HepG2 (cell line): ENCODE measurements around the gene CCDC57. TPM values are rescaled to one million over a fixed set of nuclear protein-coding genes. Genes with fewer than 3 reads are reported as not detected.
A peak's percentile ranks its signal among the peaks of the same experiment; 100 is the strongest.

Experiments
- ADNP ChIP-seq: sonication (generic); formaldehyde crosslinking; IDR thresholded peaks from 2 replicates; pipeline ENCODE4 v1.4.0; 2020; ENCODE audit warnings: missing genetic modification reagents
- CENPT ChIP-seq: sonication (generic); formaldehyde crosslinking; IDR thresholded peaks from 2 replicates; pipeline ENCODE4 v1.8.0; 2022; ENCODE audit warnings: low read depth, mild to moderate bottlenecking, moderate library complexity, missing genetic modification reagents
- EEA1 ChIP-seq: sonication (generic); formaldehyde crosslinking; IDR thresholded peaks from 2 replicates; pipeline ENCODE4 v1.5.1; 2020; ENCODE audit warnings: mild to moderate bottlenecking, missing genetic modification reagents, borderline replicate concordance
- ELF3 ChIP-seq: IDR thresholded peaks from 2 replicates; pipeline ENCODE4 v1.6.1; 2016; ENCODE audit warnings: missing genetic modification reagents, missing compliant biosample characterization
- HIVEP1 ChIP-seq: sonication (generic); formaldehyde crosslinking; IDR thresholded peaks from 2 replicates; pipeline ENCODE4 v1.4.0; 2020; ENCODE audit warnings: mild to moderate bottlenecking, missing genetic modification reagents
- HNRNPUL1 ChIP-seq: fragments of 200-400 bp; formaldehyde crosslinking; IDR thresholded peaks from 2 replicates; pipeline ENCODE4 v1.6.1; 2017; ENCODE audit warnings: low read depth, mild to moderate bottlenecking, low read length, moderate library complexity
- HOXA7 ChIP-seq: sonication (generic); formaldehyde crosslinking; IDR thresholded peaks from 2 replicates; pipeline ENCODE4 v1.8.1; 2022; ENCODE audit warnings: mild to moderate bottlenecking, missing genetic modification reagents, moderate library complexity
- LBX2 ChIP-seq: sonication (generic); formaldehyde crosslinking; IDR thresholded peaks from 2 replicates; pipeline ENCODE4 v1.5.0; 2020; ENCODE audit warnings: missing genetic modification reagents, mild to moderate bottlenecking, borderline replicate concordance
- STAT5B ChIP-seq: sonication (generic); formaldehyde crosslinking; IDR thresholded peaks from 2 replicates; pipeline ENCODE4 v1.4.0; 2020; ENCODE audit warnings: missing genetic modification reagents
- TFDP2 ChIP-seq: sonication (generic); formaldehyde crosslinking; IDR thresholded peaks from 2 replicates; pipeline ENCODE4 v1.4.0; 2020; ENCODE audit warnings: missing genetic modification reagents
- ZHX2 ChIP-seq, 2 experiments: sonication (generic) in 1 of 2; formaldehyde crosslinking in 1 of 2; IDR thresholded peaks; 2 replicates each; pipeline versions ENCODE4 v1.6.1 to v1.9.0; 2014 to 2022; ENCODE audit warnings: antibody characterized with exemption in 1 of 2, borderline replicate concordance in 1 of 2, inconsistent platforms in 1 of 2, low read depth in 1 of 2, missing genetic modification reagents in 1 of 2
- ZNF253 ChIP-seq: sonication (generic); formaldehyde crosslinking; IDR thresholded peaks from 2 replicates; pipeline ENCODE4 v1.8.0; 2022; ENCODE audit warnings: mild to moderate bottlenecking, missing genetic modification reagents, borderline replicate concordance
- ZNF317 ChIP-seq: sonication (generic); formaldehyde crosslinking; IDR thresholded peaks from 2 replicates; pipeline ENCODE4 v1.5.0; 2020; ENCODE audit warnings: mild to moderate bottlenecking, missing genetic modification reagents
- ZNF335 ChIP-seq: sonication (generic); formaldehyde crosslinking; IDR thresholded peaks from 2 replicates; pipeline ENCODE4 v1.4.0; 2020; ENCODE audit warnings: missing genetic modification reagents
- ZNF614 ChIP-seq: IDR thresholded peaks from 2 replicates; pipeline ENCODE4 v1.6.1; 2018; ENCODE audit warnings: missing biosample characterization, missing genetic modification reagents, inconsistent platforms, borderline replicate concordance
- ZNF619 ChIP-seq: sonication (generic); formaldehyde crosslinking; IDR thresholded peaks from 2 replicates; pipeline ENCODE4 v1.4.0; 2020; ENCODE audit warnings: mild to moderate bottlenecking, missing genetic modification reagents
- ZNF652 ChIP-seq: IDR thresholded peaks from 2 replicates; pipeline ENCODE4 v1.6.1; 2016; ENCODE audit warnings: low read depth, borderline replicate concordance
- ZNF713 ChIP-seq: sonication (generic); formaldehyde crosslinking; IDR thresholded peaks from 2 replicates; pipeline ENCODE4 v1.4.0; 2020; ENCODE audit warnings: mild to moderate bottlenecking, missing genetic modification reagents
- ZNF780A ChIP-seq: sonication (generic); formaldehyde crosslinking; IDR thresholded peaks from 2 replicates; pipeline ENCODE4 v1.8.0; 2022; ENCODE audit warnings: mild to moderate bottlenecking, missing genetic modification reagents, moderate library complexity
- ZNF781 ChIP-seq: sonication (generic); formaldehyde crosslinking; IDR thresholded peaks from 2 replicates; pipeline ENCODE4 v1.5.1; 2020; ENCODE audit warnings: borderline replicate concordance, mild to moderate bottlenecking, missing genetic modification reagents; ENCODE audit errors: not compliant biosample characterization
- ZNF891 ChIP-seq: sonication (generic); formaldehyde crosslinking; IDR thresholded peaks from 2 replicates; pipeline ENCODE4 v1.5.0; 2020; ENCODE audit warnings: mild to moderate bottlenecking, missing genetic modification reagents
- polyA plus RNA-seq, 8 experiments: library from polyadenylated mRNA; depleted of rRNA in 3 of 8; stranded (reverse) in 7 of 8; unstranded in 1 of 8; fragments of >200 nt; fragmentation: Illumina TruSeq in 4 of 8; extraction: Trizol in 4 of 8; gene quantifications; 2 replicates each; pipeline versions ENCODE4 v1.2.1 to v1.2.3, GENCODE V29; 2011 to 2016; ENCODE audit warnings: low read depth in 4 of 8, missing spikeins in 1 of 8, mixed read lengths in 1 of 8; ENCODE audit not compliant: insufficient read depth in 1 of 8
- total RNA-seq, 5 experiments: library from RNA; depleted of rRNA; stranded (reverse); fragments of >200 nt; fragmentation: Illumina TruSeq; extraction: Trizol; gene quantifications; 2 replicates each; pipeline ENCODE4 v1.2.3, GENCODE V29; 2016; ENCODE audit warnings: low read depth in 1 of 5

Gene CCDC57
- total and polyA plus RNA-seq, 2 of the 13 experiments (the other 11 are each of a cell fraction or from before 2014, with no cell fraction given), result 59.3 to 59.9 TPM

- TF ChIP-seq HIVEP1, result peak; percentile 88
- TF ChIP-seq EEA1 (CRISPR knock-in tag), result peak; percentile 94
- peak; percentile 71 for TF ChIP-seq ZNF781
- TF ChIP-seq CENPT, result no peak
- peak; percentile 90; the same call in 1 of the 2 replicates for TF ChIP-seq ZNF780A
- TF ChIP-seq ZNF317 (CRISPR knock-in tag), result peak; percentile 77
- TF ChIP-seq HNRNPUL1, result peak; percentile 41; the same call in 1 of the 2 replicates
- TF ChIP-seq ELF3 (CRISPR knock-in tag), result peak; percentile 88
- peak; percentile 95 for TF ChIP-seq TFDP2
- peak; percentile 80 for TF ChIP-seq ADNP (CRISPR knock-in tag)
- TF ChIP-seq ZNF652 (CRISPR knock-in tag), result no peak
- no peak; the same call in 1 of the 2 replicates for TF ChIP-seq STAT5B
- TF ChIP-seq ZHX2 (IDR thresholded peaks at IDR 0.05; ENCODE audit: low read depth), result peak; percentile 30; the same call in 1 of the 2 replicates
- TF ChIP-seq ZHX2 (CRISPR knock-in tag; IDR thresholded peaks at IDR 0.05; ENCODE audit: borderline replicate concordance), result peak; percentile 98
- peak; percentile 83 for TF ChIP-seq ZNF891 (CRISPR knock-in tag)
- TF ChIP-seq ZNF614 (CRISPR knock-in tag), result peak; percentile 57; the same call in 1 of the 2 replicates
- TF ChIP-seq HOXA7, result no peak
- peak; percentile 90 for TF ChIP-seq ZNF253 (CRISPR knock-in tag)
- peak; percentile 32 for TF ChIP-seq ZNF335 (CRISPR knock-in tag)
- peak; percentile 92; the same call in 1 of the 2 replicates for TF ChIP-seq LBX2 (CRISPR knock-in tag)
- TF ChIP-seq ZNF713 (CRISPR knock-in tag), result no peak
- TF ChIP-seq ZNF619, result peak; percentile 50; the same call in 1 of the 2 replicates
Measured at GRCh38 chr17:82230609-82231311, 18.1 kb upstream of the CCDC57 start (continued).
